Muscle layer of duodenum (tissue), 2 donors: ENCODE measurements around the gene TEX26.

Source experiments
- H3K27ac ChIP-seq: one replicate; pipeline ENCODE4 v1.7.0; 2013; ENCODE audit warnings: mild to moderate bottlenecking, low read length
- H3K27me3 ChIP-seq: one replicate; pipeline ENCODE4 v1.7.0; 2013; ENCODE audit warnings: low read depth, mild to moderate bottlenecking, control low read depth, low read length
- H3K36me3 ChIP-seq, 2 donors: one replicate each; pipeline ENCODE4 v1.7.0; 2013; ENCODE audit warnings: low read length in 2 of 2, control low read depth in 1 of 2, mild to moderate bottlenecking in 1 of 2; ENCODE audit not compliant: insufficient read depth in 2 of 2, control insufficient read depth in 1 of 2
- H3K4me1 ChIP-seq, 2 donors: one replicate each; pipeline ENCODE4 v1.7.0; 2013; ENCODE audit warnings: low read length in 2 of 2, mild to moderate bottlenecking in 2 of 2, control low read depth in 1 of 2, moderate library complexity in 1 of 2; ENCODE audit not compliant: insufficient read depth in 2 of 2, control insufficient read depth in 1 of 2
- H3K4me3 ChIP-seq, 2 donors: one replicate each; pipeline ENCODE4 v1.7.0; 2013; ENCODE audit warnings: low read length in 2 of 2, low read depth in 1 of 2, mild to moderate bottlenecking in 1 of 2
- H3K9me3 ChIP-seq, 2 donors: one replicate each; pipeline ENCODE4 v1.7.0; 2013; ENCODE audit warnings: low read length in 2 of 2, control low read depth in 1 of 2, mild to moderate bottlenecking in 1 of 2; ENCODE audit not compliant: control insufficient read depth in 1 of 2
- donor health status: healthy.

The TEX26 gene

GRCh38 chr13:31001647-31002046 is 69.2 kb downstream of the TEX26 start:
- H3K27ac ChIP-seq: no peak overlapping the region
- no peaks in the 10 kb centered on the region for H3K9me3 ChIP-seq
- H3K27me3 ChIP-seq: no peaks in the 10 kb centered on the region
- H3K4me1 ChIP-seq: peaks cover 0 to 14% of the 10 kb centered on the region in 2 donors
- H3K4me3 ChIP-seq: no peak overlapping the region
- no peaks in the 10 kb centered on the region for H3K36me3 ChIP-seq

GRCh38 chr13:31005066-31005465 is 72.6 kb downstream of the TEX26 start:
- no peaks in the 10 kb centered on the region for H3K36me3 ChIP-seq
- no peaks in the 10 kb centered on the region for H3K9me3 ChIP-seq
- H3K27me3 ChIP-seq: no peaks in the 10 kb centered on the region

GRCh38 chr13:31007417-31007816 is 75.0 kb downstream of the TEX26 start:
- Histone ChIP-seq H3K4me1 (no peaks in the 10 kb centered on the region), H3K27me3 (no peaks in the 10 kb centered on the region), H3K36me3 (no peaks in the 10 kb centered on the region), H3K27ac (no peak overlapping the region), H3K9me3 (no peaks in the 10 kb centered on the region), H3K4me3 (no peak overlapping the region)

More at GRCh38 chr13:31005066-31005465, 72.6 kb downstream of the TEX26 start:
- H3K4me3 ChIP-seq: no peak overlapping the region
- H3K27ac ChIP-seq: no peak overlapping the region
- no peaks in the 10 kb centered on the region for H3K4me1 ChIP-seq

- H3K36me3 ChIP-seq: no peaks in the 10 kb centered on the region
- no peaks in the 10 kb centered on the region for H3K4me1 ChIP-seq
- no peak overlapping the region for H3K27ac ChIP-seq
- H3K4me3 ChIP-seq: no peak overlapping the region
- H3K9me3 ChIP-seq: no peaks in the 10 kb centered on the region
- no peaks in the 10 kb centered on the region for H3K27me3 ChIP-seq
These were observed 76.1 kb downstream of the TEX26 start for GRCh38 chr13:31008400-31009115.

- no peaks in the 10 kb centered on the region for H3K27me3 ChIP-seq
These were observed 76.7 kb downstream of the TEX26 start for GRCh38 chr13:31009166-31009565.

GRCh38 chr13:31010296-31010695 is 77.8 kb downstream of the TEX26 start:
- no peak overlapping the region for H3K27ac ChIP-seq
- H3K4me3 ChIP-seq: no peak overlapping the region
- no peaks in the 10 kb centered on the region for H3K4me1 ChIP-seq
- H3K9me3 ChIP-seq: no peaks in the 10 kb centered on the region
- no peaks in the 10 kb centered on the region for H3K27me3 ChIP-seq
- no peaks in the 10 kb centered on the region for H3K36me3 ChIP-seq

More at GRCh38 chr13:31009166-31009565, 76.7 kb downstream of the TEX26 start:
- Histone ChIP-seq H3K4me1 (no peaks in the 10 kb centered on the region), H3K36me3 (no peaks in the 10 kb centered on the region), H3K27ac (no peak overlapping the region), H3K9me3 (no peaks in the 10 kb centered on the region), H3K4me3 (no peak overlapping the region)

- Histone ChIP-seq H3K4me1 (no peaks in the 10 kb centered on the region), H3K36me3 (no peaks in the 10 kb centered on the region), H3K9me3 (no peaks in the 10 kb centered on the region), H3K4me3 (no peak overlapping the region), H3K27ac (no peak overlapping the region), H3K27me3 (no peaks in the 10 kb centered on the region)
These were observed 78.9 kb downstream of the TEX26 start for GRCh38 chr13:31011193-31011860.

GRCh38 chr13:31011901-31012654 is 79.6 kb downstream of the TEX26 start:
- no peaks in the 10 kb centered on the region for H3K36me3 ChIP-seq
- no peaks in the 10 kb centered on the region for H3K4me1 ChIP-seq
- no peak overlapping the region for H3K4me3 ChIP-seq
- H3K9me3 ChIP-seq: no peaks in the 10 kb centered on the region
- no peaks in the 10 kb centered on the region for H3K27me3 ChIP-seq
- no peak overlapping the region for H3K27ac ChIP-seq

- no peaks in the 10 kb centered on the region for H3K4me1 ChIP-seq
- H3K36me3 ChIP-seq: no peaks in the 10 kb centered on the region
- H3K27ac ChIP-seq: no peak overlapping the region
- no peak overlapping the region for H3K4me3 ChIP-seq
- H3K27me3 ChIP-seq: no peaks in the 10 kb centered on the region
- H3K9me3 ChIP-seq: no peaks in the 10 kb centered on the region
These were observed 80.2 kb downstream of the TEX26 start for GRCh38 chr13:31012655-31013024.

GRCh38 chr13:31014456-31014855 is 82.0 kb downstream of the TEX26 start:
- Histone ChIP-seq H3K9me3 (no peaks in the 10 kb centered on the region), H3K36me3 (no peaks in the 10 kb centered on the region), H3K4me3 (no peak overlapping the region), H3K4me1 (no peaks in the 10 kb centered on the region), H3K27me3 (no peaks in the 10 kb centered on the region), H3K27ac (no peak overlapping the region)

GRCh38 chr13:31015199-31015598 is 82.7 kb downstream of the TEX26 start:
- no peak overlapping the region for H3K27ac ChIP-seq
- H3K4me3 ChIP-seq: no peak overlapping the region
- H3K36me3 ChIP-seq: no peaks in the 10 kb centered on the region
- H3K27me3 ChIP-seq: no peaks in the 10 kb centered on the region
- H3K9me3 ChIP-seq: no peaks in the 10 kb centered on the region
- no peaks in the 10 kb centered on the region for H3K4me1 ChIP-seq
